Motor neuron (in vitro differentiated cells): ENCODE data around the gene ENOX1. TPM values are rescaled to one million over a fixed set of nuclear protein-coding genes. Genes with fewer than 3 reads are reported as not detected.
A peak's percentile ranks its signal among the peaks of the same experiment; 100 is the strongest.

Experiments used
- ATAC-seq, 8 experiments: fragments of 200-7000 bp; cut with Tn5 transposase; replicated peaks in 6 of 8; 2 replicates each; pipeline ENCODE4 v1.8.0; 2021; ENCODE audit warnings: mild to moderate bottlenecking in 8 of 8, moderate library complexity in 8 of 8
- H3K27ac ChIP-seq, 2 donors: fragments of 250-450 bp; sonication (Bioruptor Pico); 2 replicates each; pipeline ENCODE4 v1.9.0; 2021; ENCODE audit warnings: antibody characterized with exemption in 2 of 2, mild to moderate bottlenecking in 2 of 2, moderate library complexity in 1 of 2
- H3K4me1 ChIP-seq, 2 donors: fragments of 250-450 bp; sonication (Bioruptor Pico); replicated peaks in 1 of 2; 2 replicates each; pipeline ENCODE4 v1.6.1; 2021; ENCODE audit warnings: antibody characterized with exemption in 2 of 2, mild to moderate bottlenecking in 2 of 2, moderate library complexity in 1 of 2
- H3K4me3 ChIP-seq, 5 donors: fragments of 250-450 bp; sonication (Bioruptor Pico); 2 replicates each; pipeline ENCODE4 v1.9.0; 2021; ENCODE audit warnings: antibody characterized with exemption in 5 of 5, mild to moderate bottlenecking in 5 of 5, moderate library complexity in 4 of 5
- WGBS, 10 experiments: fragments of 450-650 bp; shearing (Covaris generic); methylation state at CpG; one replicate each; pipeline ENCODE4 v1.0.0; 2022; 5-methylcytosine and 5-hydroxymethylcytosine counted together
- in situ Hi-C, 9 experiments: fragments of 400-800 bp; cut with MboI; loops; one replicate each; pipeline ENCODE4 v1.15.0; 2021; ENCODE audit warnings: low sequenced_read_pairs in 9 of 9, low pct_unique_long_range_greater_than_20kb in 2 of 9; ENCODE audit not compliant: unreplicated experiment in 9 of 9
- total RNA-seq, 8 experiments: library from RNA; unstranded; fragments of 300-600 nt; gene quantifications; 2 replicates each; pipeline versions ENCODE4 v1.2.3 to v1.2.4, GENCODE V29; 2022

Gene ENOX1
- total RNA-seq, 8 experiments from 2014 or later, result 5.6 to 19.0 (median 11.8) TPM

GRCh38 chr13:43166644-43167457 lies 619.9 kb downstream of the ENOX1 start:
- Histone ChIP-seq H3K4me3 (no peak overlapping the region), H3K27ac (peak overlapping the region in 1 of 2 donors; percentile 29), H3K4me1 (peaks cover 2 to 5% of the 10 kb centered on the region in 2 donors)
- WGBS, 10 experiments, result 60 to 100% (median 81%) methylated on average over 2 to 6 of the region's 6 CpGs
- in situ Hi-C loops, result no loop called here
- peak in 6 of 8 experiments; percentile 28 to 72 (median 42) for ATAC-seq

Other genes with a start within 250 kb of the ENOX1 start
- gene CCDC122, start 92.8 kb upstream of the ENOX1 start, total RNA-seq, result 10 to 100 TPM in 2 of 8 experiments, 1 to 10 TPM in 6; 4.7 to 11.7 (median 8.8) TPM
- gene LACC1, start 92.9 kb upstream of the ENOX1 start, total RNA-seq, result 1 to 10 TPM; 1.1 to 8.4 (median 1.9) TPM